Common myeloid progenitor, CD34-positive (primary cell): ENCODE data around the gene FRMD4A.

Experiments used
- CTCF ChIA-PET: fragments of 350-600 bp; sonication (Branson Sonifier 250); formaldehyde crosslinking; loops from one replicate; lab custom pipeline; 2021; ENCODE audit warnings: antibody characterized with exemption; lab: Charles Lee
- POLR2A ChIA-PET: fragments of 350-600 bp; sonication (Branson Sonifier 250); formaldehyde crosslinking; loops from one replicate; lab custom pipeline; 2021; ENCODE audit warnings: antibody characterized with exemption; lab: Charles Lee
- DNase-seq, 3 donors: peaks; one replicate each; pipeline versions ENCODE4 v3.0.0 to v3.0.0-alpha.2; 2013
- H3K27ac ChIP-seq, 2 experiments: 1 replicate in 1 of 2; 2 replicates in 1 of 2; pipeline ENCODE4 v1.7.0; 2013; ENCODE audit warnings: inconsistent platforms in 2 of 2, low read length in 2 of 2, mild to moderate bottlenecking in 2 of 2, low read depth in 1 of 2, moderate library complexity in 1 of 2; ENCODE audit not compliant: severe bottlenecking in 2 of 2, insufficient read depth in 1 of 2, poor library complexity in 1 of 2
- H3K27me3 ChIP-seq, 5 experiments: replicated peaks in 2 of 5; 1 replicate in 3 of 5; 2 replicates in 2 of 5; pipeline versions ENCODE4 v1.6.1 to v1.7.0; 2013; ENCODE audit warnings: low read length in 4 of 5, mild to moderate bottlenecking in 2 of 5, moderate library complexity in 2 of 5, inconsistent platforms in 1 of 5; ENCODE audit not compliant: insufficient read depth in 5 of 5, control insufficient read depth in 4 of 5
- H3K36me3 ChIP-seq, 4 experiments: 1 replicate in 2 of 4; 2 replicates in 2 of 4; pipeline versions ENCODE4 v1.6.1 to v1.7.0; 2013; ENCODE audit warnings: low read length in 3 of 4, control low read depth in 1 of 4, mild to moderate bottlenecking in 1 of 4; ENCODE audit not compliant: control insufficient read depth in 4 of 4, insufficient read depth in 4 of 4
- H3K4me1 ChIP-seq, 4 experiments: 1 replicate in 3 of 4; 2 replicates in 1 of 4; pipeline versions ENCODE4 v1.6.1 to v1.7.1; 2013; ENCODE audit warnings: low read length in 3 of 4, mild to moderate bottlenecking in 3 of 4, control low read depth in 1 of 4, inconsistent platforms in 1 of 4, moderate library complexity in 1 of 4; ENCODE audit not compliant: control insufficient read depth in 4 of 4, insufficient read depth in 4 of 4; ENCODE audit errors: control extremely low read depth in 1 of 4
- H3K4me3 ChIP-seq, 7 experiments: 1 replicate in 4 of 7; 2 replicates in 3 of 7; pipeline versions ENCODE4 v1.5.1 to v1.7.0; 2013; ENCODE audit warnings: mild to moderate bottlenecking in 7 of 7, low read length in 6 of 7, moderate library complexity in 6 of 7, inconsistent platforms in 2 of 7, low read depth in 2 of 7, control low read depth in 1 of 7; ENCODE audit not compliant: insufficient read depth in 4 of 7, control insufficient read depth in 1 of 7; ENCODE audit errors: extremely low read depth in 1 of 7
- H3K9me3 ChIP-seq, 5 experiments: 1 replicate in 4 of 5; 2 replicates in 1 of 5; pipeline versions ENCODE4 v1.6.1 to v1.7.1; 2013; ENCODE audit warnings: low read length in 4 of 5, mild to moderate bottlenecking in 2 of 5, inconsistent platforms in 1 of 5, low read depth in 1 of 5, moderate library complexity in 1 of 5; ENCODE audit not compliant: control insufficient read depth in 4 of 5, insufficient read depth in 2 of 5; ENCODE audit errors: control extremely low read depth in 1 of 5
- WGBS: methylation state at CpG from one replicate; pipeline ENCODE4 v1.1.5; 2013; ENCODE audit not compliant: insufficient coverage; 5-methylcytosine and 5-hydroxymethylcytosine counted together

FRMD4A gene

DNA sequence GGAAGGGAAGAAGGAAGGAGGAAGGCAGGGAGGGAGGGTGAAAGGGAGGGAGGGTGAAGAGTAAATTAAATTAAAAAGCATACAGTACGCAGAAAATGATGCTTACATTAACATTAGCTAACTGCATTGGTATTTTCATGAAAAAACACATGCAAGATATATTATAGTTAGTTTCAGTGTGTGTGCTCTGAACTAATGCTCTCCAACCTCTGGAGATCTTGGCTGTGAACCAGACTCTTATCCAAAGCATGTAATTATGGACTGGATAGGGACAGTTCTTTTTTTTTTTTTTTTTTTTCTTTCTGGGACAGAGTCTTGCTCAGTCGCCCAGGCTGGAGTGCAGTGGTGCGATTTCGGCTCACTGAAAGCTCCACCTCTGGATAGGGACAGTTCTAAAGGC is 357.0 kb downstream of the FRMD4A start:
- Histone ChIP-seq H3K36me3 (no peaks in the 10 kb centered on the region), H3K4me1 (no peaks in the 10 kb centered on the region), H3K27me3 (peaks cover 2 to 28% (median 3%) of the 10 kb centered on the region in 5 experiments), H3K27ac (no peak overlapping the region), H3K9me3 (no peaks in the 10 kb centered on the region), H3K4me3 (no peak overlapping the region)
- CTCF ChIA-PET, result no interaction called here
- DNase-seq, result no peak
- POLR2A ChIA-PET, result no interaction called here
- 100% methylated on average over 2 of the region's 4 CpGs for WGBS

DNA sequence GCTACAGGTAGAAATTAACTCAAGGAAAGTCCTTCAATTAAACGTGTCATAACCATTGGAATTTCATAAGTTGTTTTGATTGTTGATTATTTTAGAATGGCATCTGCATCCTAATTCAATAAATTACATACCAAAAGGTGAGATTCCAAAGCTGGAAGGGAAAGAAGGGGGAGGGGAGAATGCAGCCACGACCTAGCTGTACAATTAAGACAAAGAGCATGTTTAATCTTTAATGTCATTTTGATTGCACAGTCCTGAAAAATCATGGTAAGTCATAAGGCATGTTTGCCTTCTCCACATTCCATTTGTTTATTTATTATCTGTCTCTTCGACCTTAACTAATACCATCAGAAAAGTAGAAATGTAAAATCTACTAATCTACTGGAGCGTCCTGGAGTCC is 358.1 kb downstream of the FRMD4A start:
- CTCF ChIA-PET, result no interaction called here
- 83% methylated on average over 2 of the region's 4 CpGs for WGBS
- no peak for DNase-seq

DNA sequence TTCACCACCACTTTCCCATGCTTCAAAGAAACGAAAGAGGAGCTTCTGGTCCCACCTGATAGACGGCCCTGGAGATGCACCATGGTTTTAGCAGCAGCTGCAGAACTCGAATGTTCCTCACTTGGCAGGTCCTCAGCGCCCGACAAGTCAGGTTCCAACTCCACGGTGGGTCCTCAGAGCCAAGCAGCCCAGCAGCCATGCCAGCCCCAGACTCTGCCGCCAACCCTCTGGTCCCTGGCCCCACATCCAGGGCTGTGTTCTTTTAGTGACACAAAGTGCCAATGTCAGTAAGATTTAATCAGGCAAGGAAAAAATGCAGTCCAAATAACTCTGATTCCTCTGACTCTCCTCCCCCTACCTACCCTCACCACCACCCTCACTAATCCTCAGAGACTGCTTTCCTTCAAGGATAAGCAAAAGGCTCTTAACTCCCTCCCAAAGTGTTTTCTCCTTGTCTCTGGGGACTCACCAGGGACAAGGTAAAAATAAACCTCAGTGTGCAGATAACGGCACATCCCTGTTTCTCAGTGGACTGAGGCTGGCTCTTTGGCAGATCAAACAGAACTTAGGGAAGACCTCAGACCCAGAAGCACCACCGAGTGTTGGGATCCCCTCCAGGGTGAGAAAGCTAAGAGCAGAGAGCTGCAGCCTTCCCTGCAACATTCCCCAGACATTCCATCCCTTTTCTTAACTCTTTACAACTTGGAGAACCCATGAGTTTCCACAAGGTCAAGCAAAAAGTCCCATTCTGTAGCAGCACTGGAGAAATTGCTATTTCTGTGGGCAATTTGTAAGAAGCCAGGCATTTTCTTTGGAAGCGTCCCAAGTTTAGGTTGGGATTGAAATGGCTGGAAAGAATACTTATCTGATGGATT is 358.9 kb downstream of the FRMD4A start:
- no peaks in the 10 kb centered on the region for H3K4me1 ChIP-seq

More for the DNA sequence above, 358.1 kb downstream of the FRMD4A start:
- POLR2A ChIA-PET, result no interaction called here
- no peaks in the 10 kb centered on the region for H3K4me1 ChIP-seq
- H3K27me3 ChIP-seq, result peaks cover 2 to 27% (median 3%) of the 10 kb centered on the region in 5 experiments
- H3K9me3 ChIP-seq, result no peaks in the 10 kb centered on the region
- no peak overlapping the region for H3K27ac ChIP-seq
- no peak overlapping the region for H3K4me3 ChIP-seq
- H3K36me3 ChIP-seq, result no peaks in the 10 kb centered on the region

DNA sequence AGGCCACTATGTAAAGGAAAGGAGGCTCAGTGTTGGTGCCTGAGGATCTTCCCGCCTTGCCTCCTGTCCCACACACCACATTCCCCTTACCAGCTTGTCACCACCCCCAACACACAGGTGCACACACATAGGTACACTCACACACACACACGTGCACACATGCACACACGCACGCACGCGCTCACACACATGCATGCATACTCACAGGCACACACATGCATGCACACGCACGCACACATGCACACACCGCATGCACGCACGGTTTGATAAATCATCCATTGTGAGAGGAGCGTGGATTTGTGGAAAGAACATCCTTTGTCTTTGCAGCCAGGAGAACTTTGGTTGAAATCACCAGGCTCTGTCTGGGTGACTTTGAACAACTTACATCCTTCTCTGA is 359.8 kb downstream of the FRMD4A start:
- H3K27ac ChIP-seq, result no peak overlapping the region
- no peaks in the 10 kb centered on the region for H3K4me1 ChIP-seq
- no peak overlapping the region for H3K4me3 ChIP-seq
- DNase-seq, result no peak
- WGBS, result 100% methylated on average over 6 of the region's 12 CpGs
- H3K36me3 ChIP-seq, result no peaks in the 10 kb centered on the region
- peaks cover 0 to 26% (median 3%) of the 10 kb centered on the region in 5 experiments for H3K27me3 ChIP-seq
- ChIA-PET CTCF (interaction anchor here (1.1 kb wide), 1 partner anchor 20 kb away, joined by 3 read pairs; no protein-coding TSS in a partner anchor), POLR2A (no interaction called here)
- no peaks in the 10 kb centered on the region for H3K9me3 ChIP-seq

More for the DNA sequence above, 358.9 kb downstream of the FRMD4A start:
- POLR2A ChIA-PET, result no interaction called here
- Histone ChIP-seq H3K27me3 (peaks cover 0 to 27% (median 3%) of the 10 kb centered on the region in 5 experiments), H3K4me3 (no peak overlapping the region), H3K27ac (no peak overlapping the region), H3K36me3 (no peaks in the 10 kb centered on the region), H3K9me3 (no peaks in the 10 kb centered on the region)
- CTCF ChIA-PET, result interaction anchor here (1.1 kb wide), 1 partner anchor 19 kb away, joined by 3 read pairs; no protein-coding TSS in a partner anchor
- WGBS, result 80% methylated on average over 9 of the region's 10 CpGs
- no peak for DNase-seq

DNA sequence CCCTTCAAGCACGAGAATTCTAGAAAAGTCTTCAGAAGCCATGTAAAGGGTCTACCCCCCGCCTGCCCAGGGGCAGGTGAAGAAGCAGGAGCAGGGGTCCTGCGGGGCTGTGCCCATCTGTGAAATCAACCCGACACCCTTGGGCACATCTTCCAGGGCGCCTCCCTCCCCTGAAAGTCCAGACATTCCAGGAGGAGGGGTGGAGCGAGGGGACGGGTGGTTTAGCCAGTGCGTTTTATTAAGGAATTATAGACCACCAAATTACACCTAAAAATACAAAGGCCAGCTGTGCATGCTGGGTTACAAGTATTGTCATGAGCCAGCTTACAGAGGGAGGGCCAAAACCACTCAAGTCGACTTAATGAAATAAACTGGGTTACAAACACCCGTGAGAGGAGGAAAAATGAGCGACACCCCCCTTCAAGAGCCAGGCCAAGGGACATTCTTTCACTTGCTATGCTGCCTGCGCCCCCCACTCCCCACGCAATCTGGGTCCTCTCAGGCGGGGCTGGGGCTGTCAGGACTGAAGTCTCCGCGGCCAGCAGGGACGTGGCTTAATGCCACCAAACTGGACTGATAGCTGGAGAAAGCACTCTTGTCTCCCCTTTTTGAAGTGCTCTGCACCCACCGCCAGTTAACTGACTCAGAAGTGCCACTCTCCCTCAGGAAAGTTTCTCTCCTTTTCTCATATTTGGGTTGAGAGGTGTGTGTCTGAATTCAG is 360.3 kb downstream of the FRMD4A start:
- WGBS, result 87% methylated on average over 13 of the region's 18 CpGs
- Histone ChIP-seq H3K27me3 (peaks cover 0 to 25% (median 3%) of the 10 kb centered on the region in 5 experiments), H3K9me3 (no peaks in the 10 kb centered on the region), H3K27ac (no peak overlapping the region), H3K4me1 (no peaks in the 10 kb centered on the region), H3K4me3 (no peak overlapping the region), H3K36me3 (no peaks in the 10 kb centered on the region)
- POLR2A ChIA-PET, result no interaction called here
- CTCF ChIA-PET, result no interaction called here
- no peak for DNase-seq

DNA sequence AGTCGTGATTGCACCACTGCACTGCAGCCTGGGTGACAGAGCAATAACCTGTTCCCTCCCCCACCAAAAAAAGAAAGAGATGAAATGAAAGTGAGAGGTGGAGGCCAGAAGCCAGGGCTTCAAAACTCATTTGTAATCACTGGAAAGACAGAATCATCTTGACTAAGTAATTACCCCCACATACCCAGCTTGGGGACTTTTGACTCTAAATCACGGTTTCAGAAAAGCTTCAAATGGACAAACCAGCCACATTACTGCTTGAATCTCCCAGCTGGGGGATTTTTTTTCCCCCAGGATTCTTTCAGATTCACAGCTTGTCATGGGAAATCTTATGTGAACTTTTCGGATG is 361.0 kb downstream of the FRMD4A start:
- Histone ChIP-seq H3K4me1 (no peaks in the 10 kb centered on the region), H3K4me3 (no peak overlapping the region), H3K27ac (no peak overlapping the region), H3K36me3 (no peaks in the 10 kb centered on the region), H3K27me3 (peaks cover 0 to 26% (median 3%) of the 10 kb centered on the region in 5 experiments), H3K9me3 (no peaks in the 10 kb centered on the region)
- ChIA-PET POLR2A (no interaction called here), CTCF (no interaction called here)
- DNase-seq, result no peak
- 100% methylated on average over 1 of the region's 3 CpGs for WGBS
